ENCODE measurements around the gene QSOX2.

DNA sequence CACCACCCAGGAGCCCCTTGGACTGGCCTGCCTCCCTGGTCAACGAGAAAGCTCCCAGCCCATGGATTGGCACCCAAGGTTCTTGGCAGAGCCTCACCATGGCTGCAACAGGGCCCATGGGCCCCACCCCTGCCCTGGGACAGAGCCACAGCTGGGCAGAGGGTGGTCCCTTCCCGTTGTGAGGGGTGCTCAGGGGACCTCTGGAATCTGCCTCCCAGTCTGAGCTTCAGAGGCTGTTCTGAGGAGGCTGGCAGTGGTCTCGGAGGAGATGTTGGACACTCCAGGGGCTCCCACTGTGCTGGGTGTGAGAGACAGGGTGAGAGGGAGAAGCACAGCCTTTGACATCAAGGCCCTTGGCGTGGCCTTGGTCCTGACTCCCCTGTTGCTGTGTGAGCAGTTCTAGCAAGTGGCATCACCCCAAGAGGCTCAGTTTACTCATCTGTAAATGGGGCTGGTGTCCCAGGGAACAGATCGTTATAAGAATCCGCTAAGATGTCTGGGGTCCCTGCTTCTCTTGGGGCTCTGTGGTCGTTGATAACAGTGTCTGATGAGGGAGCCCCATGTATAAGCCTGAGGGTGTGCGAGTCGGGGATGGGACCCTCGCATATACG, 73.7 kb downstream of the QSOX2 start:
- TF ChIP-seq POLR2AphosphoS5 (IDR thresholded peaks at IDR 0.05; ENCODE audit: low read depth, low read length), result no peak
- TF ChIP-seq, protein P1, sequence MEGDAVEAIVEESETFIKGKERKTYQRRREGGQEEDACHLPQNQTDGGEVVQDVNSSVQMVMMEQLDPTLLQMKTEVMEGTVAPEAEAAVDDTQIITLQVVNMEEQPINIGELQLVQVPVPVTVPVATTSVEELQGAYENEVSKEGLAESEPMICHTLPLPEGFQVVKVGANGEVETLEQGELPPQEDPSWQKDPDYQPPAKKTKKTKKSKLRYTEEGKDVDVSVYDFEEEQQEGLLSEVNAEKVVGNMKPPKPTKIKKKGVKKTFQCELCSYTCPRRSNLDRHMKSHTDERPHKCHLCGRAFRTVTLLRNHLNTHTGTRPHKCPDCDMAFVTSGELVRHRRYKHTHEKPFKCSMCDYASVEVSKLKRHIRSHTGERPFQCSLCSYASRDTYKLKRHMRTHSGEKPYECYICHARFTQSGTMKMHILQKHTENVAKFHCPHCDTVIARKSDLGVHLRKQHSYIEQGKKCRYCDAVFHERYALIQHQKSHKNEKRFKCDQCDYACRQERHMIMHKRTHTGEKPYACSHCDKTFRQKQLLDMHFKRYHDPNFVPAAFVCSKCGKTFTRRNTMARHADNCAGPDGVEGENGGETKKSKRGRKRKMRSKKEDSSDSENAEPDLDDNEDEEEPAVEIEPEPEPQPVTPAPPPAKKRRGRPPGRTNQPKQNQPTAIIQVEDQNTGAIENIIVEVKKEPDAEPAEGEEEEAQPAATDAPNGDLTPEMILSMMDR (IDR thresholded peaks at IDR 0.05), result no peak
- TF ChIP-seq, protein P2, sequence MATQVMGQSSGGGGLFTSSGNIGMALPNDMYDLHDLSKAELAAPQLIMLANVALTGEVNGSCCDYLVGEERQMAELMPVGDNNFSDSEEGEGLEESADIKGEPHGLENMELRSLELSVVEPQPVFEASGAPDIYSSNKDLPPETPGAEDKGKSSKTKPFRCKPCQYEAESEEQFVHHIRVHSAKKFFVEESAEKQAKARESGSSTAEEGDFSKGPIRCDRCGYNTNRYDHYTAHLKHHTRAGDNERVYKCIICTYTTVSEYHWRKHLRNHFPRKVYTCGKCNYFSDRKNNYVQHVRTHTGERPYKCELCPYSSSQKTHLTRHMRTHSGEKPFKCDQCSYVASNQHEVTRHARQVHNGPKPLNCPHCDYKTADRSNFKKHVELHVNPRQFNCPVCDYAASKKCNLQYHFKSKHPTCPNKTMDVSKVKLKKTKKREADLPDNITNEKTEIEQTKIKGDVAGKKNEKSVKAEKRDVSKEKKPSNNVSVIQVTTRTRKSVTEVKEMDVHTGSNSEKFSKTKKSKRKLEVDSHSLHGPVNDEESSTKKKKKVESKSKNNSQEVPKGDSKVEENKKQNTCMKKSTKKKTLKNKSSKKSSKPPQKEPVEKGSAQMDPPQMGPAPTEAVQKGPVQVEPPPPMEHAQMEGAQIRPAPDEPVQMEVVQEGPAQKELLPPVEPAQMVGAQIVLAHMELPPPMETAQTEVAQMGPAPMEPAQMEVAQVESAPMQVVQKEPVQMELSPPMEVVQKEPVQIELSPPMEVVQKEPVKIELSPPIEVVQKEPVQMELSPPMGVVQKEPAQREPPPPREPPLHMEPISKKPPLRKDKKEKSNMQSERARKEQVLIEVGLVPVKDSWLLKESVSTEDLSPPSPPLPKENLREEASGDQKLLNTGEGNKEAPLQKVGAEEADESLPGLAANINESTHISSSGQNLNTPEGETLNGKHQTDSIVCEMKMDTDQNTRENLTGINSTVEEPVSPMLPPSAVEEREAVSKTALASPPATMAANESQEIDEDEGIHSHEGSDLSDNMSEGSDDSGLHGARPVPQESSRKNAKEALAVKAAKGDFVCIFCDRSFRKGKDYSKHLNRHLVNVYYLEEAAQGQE (IDR thresholded peaks at IDR 0.05; ENCODE audit: insufficient read depth in 1 of 2, low read depth in 2 of 2, low read length in 1 of 2), result no peak

All from Panc1 (cell line).